Brain microvascular endothelial cell (primary cell): ENCODE results near the gene CCDC54.

ENCODE experiments used
- DNase-seq: peaks from one replicate; pipeline ENCODE4 v3.0.0-alpha.2; 2020
- H3K27ac ChIP-seq: fragments of 250-450 bp; sonication (Bioruptor Pico); 2 replicates; pipeline ENCODE4 v1.5.1; 2020; ENCODE audit warnings: mild to moderate bottlenecking, moderate library complexity
- H3K27me3 ChIP-seq: fragments of 250-450 bp; sonication (Bioruptor Pico); replicated peaks from 2 replicates; pipeline ENCODE4 v1.5.1; 2020; ENCODE audit warnings: mild to moderate bottlenecking
- H3K36me3 ChIP-seq: fragments of 250-450 bp; sonication (Bioruptor Pico); replicated peaks from 2 replicates; pipeline ENCODE4 v1.5.1; 2020; ENCODE audit warnings: mild to moderate bottlenecking
- H3K4me3 ChIP-seq: 2 replicates; pipeline ENCODE4 v1.5.1; 2011; ENCODE audit warnings: low read depth, mild to moderate bottlenecking, control low read depth, low read length, moderate library complexity
- in situ Hi-C: cut with HindIII; loops from 2 replicates; pipeline ENCODE4 v1.10.0; 2017; ENCODE audit warnings: low sequenced_read_pairs, low pct_ligation_motif_present
- TF ChIP-seq, protein P1 (sequence below): IDR thresholded peaks from 2 replicates; pipeline ENCODE4 v1.5.1; 2011; ENCODE audit warnings: low read depth, mild to moderate bottlenecking, moderate library complexity, low read length, control low read depth, inconsistent platforms; ENCODE audit errors: missing control alignments

Gene CCDC54

GRCh38 chr3:107421881-107422280 lies 44.6 kb downstream of the CCDC54 start:
- Histone ChIP-seq H3K27ac (no peak overlapping the region), H3K4me3 (no peak overlapping the region), H3K36me3 (no peaks in the 10 kb centered on the region), H3K27me3 (no peaks in the 10 kb centered on the region)
- TF ChIP-seq, protein P1, sequence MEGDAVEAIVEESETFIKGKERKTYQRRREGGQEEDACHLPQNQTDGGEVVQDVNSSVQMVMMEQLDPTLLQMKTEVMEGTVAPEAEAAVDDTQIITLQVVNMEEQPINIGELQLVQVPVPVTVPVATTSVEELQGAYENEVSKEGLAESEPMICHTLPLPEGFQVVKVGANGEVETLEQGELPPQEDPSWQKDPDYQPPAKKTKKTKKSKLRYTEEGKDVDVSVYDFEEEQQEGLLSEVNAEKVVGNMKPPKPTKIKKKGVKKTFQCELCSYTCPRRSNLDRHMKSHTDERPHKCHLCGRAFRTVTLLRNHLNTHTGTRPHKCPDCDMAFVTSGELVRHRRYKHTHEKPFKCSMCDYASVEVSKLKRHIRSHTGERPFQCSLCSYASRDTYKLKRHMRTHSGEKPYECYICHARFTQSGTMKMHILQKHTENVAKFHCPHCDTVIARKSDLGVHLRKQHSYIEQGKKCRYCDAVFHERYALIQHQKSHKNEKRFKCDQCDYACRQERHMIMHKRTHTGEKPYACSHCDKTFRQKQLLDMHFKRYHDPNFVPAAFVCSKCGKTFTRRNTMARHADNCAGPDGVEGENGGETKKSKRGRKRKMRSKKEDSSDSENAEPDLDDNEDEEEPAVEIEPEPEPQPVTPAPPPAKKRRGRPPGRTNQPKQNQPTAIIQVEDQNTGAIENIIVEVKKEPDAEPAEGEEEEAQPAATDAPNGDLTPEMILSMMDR = no peak
- DNase-seq = no peak
- in situ Hi-C loops = no loop called here

DNA sequence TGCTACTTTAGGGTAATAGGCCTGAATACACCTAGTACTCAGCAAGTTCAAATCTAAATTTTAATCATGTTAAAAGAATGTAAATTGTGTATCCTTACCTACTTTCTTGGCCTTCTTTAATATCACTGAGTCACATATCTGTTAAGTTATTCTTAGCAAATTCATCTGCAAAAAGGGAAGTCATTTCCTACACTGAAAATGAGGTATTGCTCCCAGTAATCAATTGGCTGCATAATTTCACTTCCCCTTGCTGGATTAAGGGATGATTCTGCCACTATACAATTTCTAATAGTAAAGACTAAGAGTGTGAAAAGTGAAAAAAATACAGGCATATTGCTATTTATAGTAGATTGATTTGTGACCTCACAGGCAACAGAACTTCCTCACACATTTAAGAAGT lies 47.8 kb downstream of the CCDC54 start:
- Histone ChIP-seq H3K27me3 (no peaks in the 10 kb centered on the region), H3K36me3 (no peaks in the 10 kb centered on the region), H3K27ac (no peak overlapping the region), H3K4me3 (no peak overlapping the region)
- DNase-seq = no peak
- in situ Hi-C loops = no loop called here
- TF ChIP-seq, protein P1 = no peak

GRCh38 chr3:107426223-107426622 lies 49.0 kb downstream of the CCDC54 start:
- no peaks in the 10 kb centered on the region for H3K36me3 ChIP-seq
- no peaks in the 10 kb centered on the region for H3K27me3 ChIP-seq
- no peak overlapping the region for H3K27ac ChIP-seq
- in situ Hi-C loops = no loop called here
- TF ChIP-seq, protein P1 = no peak
- H3K4me3 ChIP-seq = no peak overlapping the region
- DNase-seq = no peak
